Activated CD4-positive, alpha-beta T cell treated with anti-CD3 and anti-CD28 coated beads for 48 hours (primary cell): Measurements from ENCODE around the gene LETM1.

Experiments used
- DNase-seq: peaks from one replicate; pipeline ENCODE4 v3.0.0-alpha.2; 2020

Gene LETM1

GRCh38 chr4:1773754-1774153 is 82.2 kb downstream of the LETM1 start:
- DNase-seq = no peak

GRCh38 chr4:1772853-1773538 is 83.0 kb downstream of the LETM1 start:
- DNase-seq = no peak

- DNase-seq = no peak
Measured at GRCh38 chr4:1771555-1772305, 84.2 kb downstream of the LETM1 start.

- no peak for DNase-seq
Measured at GRCh38 chr4:1770791-1771231, 85.1 kb downstream of the LETM1 start.

GRCh38 chr4:1770245-1770644 is 85.7 kb downstream of the LETM1 start:
- DNase-seq = no peak

- DNase-seq = no peak
Measured at GRCh38 chr4:1769692-1770091, 86.3 kb downstream of the LETM1 start.

GRCh38 chr4:1768367-1769034 is 87.5 kb downstream of the LETM1 start:
- no peak for DNase-seq

GRCh38 chr4:1767770-1768366 is 88.1 kb downstream of the LETM1 start:
- DNase-seq = peak; percentile 47

- DNase-seq = no peak
Measured at GRCh38 chr4:1767061-1767769, 88.7 kb downstream of the LETM1 start.

- no peak for DNase-seq
Measured at GRCh38 chr4:1766106-1767060, 89.6 kb downstream of the LETM1 start.

- no peak for DNase-seq
Measured at GRCh38 chr4:1765409-1766072, 90.4 kb downstream of the LETM1 start.

- DNase-seq = no peak
Measured at GRCh38 chr4:1764670-1765069, 91.3 kb downstream of the LETM1 start.

GRCh38 chr4:1763550-1764080 is 92.3 kb downstream of the LETM1 start:
- DNase-seq = no peak

- no peak for DNase-seq
Measured at GRCh38 chr4:1763070-1763549, 92.8 kb downstream of the LETM1 start.

GRCh38 chr4:1762264-1763010 is 93.5 kb downstream of the LETM1 start:
- no peak for DNase-seq
